Measurements from ENCODE around the gene ATG7. TPM values are rescaled to one million over a fixed set of nuclear protein-coding genes. Genes with fewer than 3 reads are reported as not detected.

Gene ATG7
- total RNA-seq, 3 donors from 2014 or later (not counting 1 experiment from before 2014, with no cell fraction given) = 55.3 to 72.9 (median 68.6) TPM

DNA sequence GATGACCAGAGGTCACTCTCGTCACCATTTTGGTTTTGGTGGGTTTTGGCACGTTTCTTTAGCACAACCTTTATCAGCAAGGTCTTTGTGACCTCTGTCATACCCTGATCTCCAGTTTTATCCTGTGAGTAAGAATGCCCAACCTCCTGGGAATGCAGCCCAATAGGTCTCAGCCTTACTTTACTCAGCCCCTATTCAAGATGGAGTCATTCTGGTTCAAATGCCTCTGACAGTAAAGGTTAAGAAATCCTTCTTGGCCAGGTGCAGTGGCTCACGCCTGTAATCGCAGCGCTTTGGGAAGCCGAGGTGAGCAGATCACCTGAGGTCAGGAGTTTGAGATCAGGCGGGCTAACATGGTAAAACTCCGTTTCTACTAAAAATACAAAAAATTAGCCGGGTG is 3.2 kb upstream of the ATG7 start:
- H3K4me1 ChIP-seq (ENCODE audit: control insufficient read depth, insufficient read depth, low read length) = peaks cover 18% of the 10 kb centered on the region
- Mint-ChIP-seq H3K36me3 (no peaks in the 10 kb centered on the region), H3K9me3 (no peaks in the 10 kb centered on the region), H3K27ac (no peak overlapping the region), H3K4me3 (no peak overlapping the region), H3K27me3 (ENCODE audit: low read depth in 2 of 2) (peaks cover 12 to 15% of the 10 kb centered on the region in 2 donors), H3K4me1 (peaks cover 19 to 25% of the 10 kb centered on the region in 2 donors)
- TF ChIP-seq, protein P1, sequence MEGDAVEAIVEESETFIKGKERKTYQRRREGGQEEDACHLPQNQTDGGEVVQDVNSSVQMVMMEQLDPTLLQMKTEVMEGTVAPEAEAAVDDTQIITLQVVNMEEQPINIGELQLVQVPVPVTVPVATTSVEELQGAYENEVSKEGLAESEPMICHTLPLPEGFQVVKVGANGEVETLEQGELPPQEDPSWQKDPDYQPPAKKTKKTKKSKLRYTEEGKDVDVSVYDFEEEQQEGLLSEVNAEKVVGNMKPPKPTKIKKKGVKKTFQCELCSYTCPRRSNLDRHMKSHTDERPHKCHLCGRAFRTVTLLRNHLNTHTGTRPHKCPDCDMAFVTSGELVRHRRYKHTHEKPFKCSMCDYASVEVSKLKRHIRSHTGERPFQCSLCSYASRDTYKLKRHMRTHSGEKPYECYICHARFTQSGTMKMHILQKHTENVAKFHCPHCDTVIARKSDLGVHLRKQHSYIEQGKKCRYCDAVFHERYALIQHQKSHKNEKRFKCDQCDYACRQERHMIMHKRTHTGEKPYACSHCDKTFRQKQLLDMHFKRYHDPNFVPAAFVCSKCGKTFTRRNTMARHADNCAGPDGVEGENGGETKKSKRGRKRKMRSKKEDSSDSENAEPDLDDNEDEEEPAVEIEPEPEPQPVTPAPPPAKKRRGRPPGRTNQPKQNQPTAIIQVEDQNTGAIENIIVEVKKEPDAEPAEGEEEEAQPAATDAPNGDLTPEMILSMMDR (IDR thresholded peaks at IDR 0.05) = no peak
- WGBS (ENCODE audit: insufficient coverage) = 89% methylated on average over 9 of the region's 9 CpGs
- H3K4me3 ChIP-seq (ENCODE audit: low read length) = no peak overlapping the region
- intact Hi-C loops (cut with micrococcal nuclease) = no loop called here
- H3K9me3 ChIP-seq (ENCODE audit: control insufficient read depth, insufficient read depth, low read length) = no peaks in the 10 kb centered on the region
- H3K36me3 ChIP-seq (ENCODE audit: control insufficient read depth, insufficient read depth, low read length) = no peaks in the 10 kb centered on the region
- no peak for ATAC-seq
- DNase-seq = no peak
- H3K27me3 ChIP-seq (ENCODE audit: control insufficient read depth, insufficient read depth, low read length) = no peaks in the 10 kb centered on the region
- no peak overlapping the region for H3K27ac ChIP-seq (ENCODE audit: low read length)

- intact Hi-C loops (cut with micrococcal nuclease) = loop anchor here (1.0 to 5.0 kb wide), 3 partner anchors 18 to 369 kb away; partner anchors contain the start of gene VGLL4
- H3K27ac Mint-ChIP-seq = peak overlapping the region; percentile 97
- Histone ChIP-seq H3K4me3 (ENCODE audit: low read length) (peak overlapping the region; percentile 87), H3K4me1 (ENCODE audit: control insufficient read depth, insufficient read depth, low read length) (peaks cover 23% of the 10 kb centered on the region), H3K9me3 (ENCODE audit: control insufficient read depth, insufficient read depth, low read length) (peaks cover 5% of the 10 kb centered on the region), H3K27me3 (ENCODE audit: control insufficient read depth, insufficient read depth, low read length) (no peaks in the 10 kb centered on the region), H3K27ac (ENCODE audit: low read length) (peak overlapping the region; percentile 91), H3K36me3 (ENCODE audit: control insufficient read depth, insufficient read depth, low read length) (no peaks in the 10 kb centered on the region)
- TF ChIP-seq, protein P1 (IDR thresholded peaks at IDR 0.05) = no peak
- DNase-seq (peak in 1 of 2 donors; percentile 28), ATAC-seq (peak in 1 of 3 donors; percentile 17)
- H3K27me3 Mint-ChIP-seq (ENCODE audit: low read depth in 2 of 2) = no peaks in the 10 kb centered on the region
- no peaks in the 10 kb centered on the region for H3K9me3 Mint-ChIP-seq
- WGBS (ENCODE audit: insufficient coverage) = 3% methylated on average over 8 of the region's 9 CpGs
- peaks cover 31 to 48% of the 10 kb centered on the region in 2 donors for H3K4me1 Mint-ChIP-seq
- H3K4me3 Mint-ChIP-seq = peak overlapping the region; percentile 96
- no peaks in the 10 kb centered on the region for H3K36me3 Mint-ChIP-seq
Measured at GRCh38 chr3:11272906-11273574, 843 bp downstream of the ATG7 start.

GRCh38 chr3:11273891-11274291 is 1.7 kb downstream of the ATG7 start:
- Mint-ChIP-seq H3K27ac (peak overlapping the region; percentile 97), H3K4me3 (peak overlapping the region; percentile 96), H3K27me3 (ENCODE audit: low read depth in 2 of 2) (no peaks in the 10 kb centered on the region), H3K9me3 (no peaks in the 10 kb centered on the region), H3K36me3 (no peaks in the 10 kb centered on the region), H3K4me1 (peaks cover 31 to 51% of the 10 kb centered on the region in 2 donors)
- H3K4me1 ChIP-seq (ENCODE audit: control insufficient read depth, insufficient read depth, low read length) = peaks cover 23% of the 10 kb centered on the region
- peak in 1 of 3 donors; percentile 3 for ATAC-seq
- 93% methylated on average over 4 of the region's 5 CpGs for WGBS (ENCODE audit: insufficient coverage)
- no peaks in the 10 kb centered on the region for H3K27me3 ChIP-seq (ENCODE audit: control insufficient read depth, insufficient read depth, low read length)
- TF ChIP-seq, protein P1 (IDR thresholded peaks at IDR 0.05) = no peak
- intact Hi-C loops (cut with micrococcal nuclease) = loop anchor here (5.0 kb wide), 1 partner anchor 368 kb away; the partner anchor contains the start of gene VGLL4
- DNase-seq = peak in 1 of 2 donors; percentile 11
- no peak overlapping the region for H3K27ac ChIP-seq (ENCODE audit: low read length)
- H3K4me3 ChIP-seq (ENCODE audit: low read length) = no peak overlapping the region
- no peaks in the 10 kb centered on the region for H3K36me3 ChIP-seq (ENCODE audit: control insufficient read depth, insufficient read depth, low read length)
- H3K9me3 ChIP-seq (ENCODE audit: control insufficient read depth, insufficient read depth, low read length) = peaks cover 5% of the 10 kb centered on the region

Measured in natural killer cell (primary cell).